ENCODE data around the gene CDIPT. TPM values are rescaled to one million over a fixed set of nuclear protein-coding genes. Genes with fewer than 3 reads are reported as not detected.

CDIPT gene
- total RNA-seq, 4 donors from 2014 or later = 83.4 to 122 (median 108) TPM

DNA sequence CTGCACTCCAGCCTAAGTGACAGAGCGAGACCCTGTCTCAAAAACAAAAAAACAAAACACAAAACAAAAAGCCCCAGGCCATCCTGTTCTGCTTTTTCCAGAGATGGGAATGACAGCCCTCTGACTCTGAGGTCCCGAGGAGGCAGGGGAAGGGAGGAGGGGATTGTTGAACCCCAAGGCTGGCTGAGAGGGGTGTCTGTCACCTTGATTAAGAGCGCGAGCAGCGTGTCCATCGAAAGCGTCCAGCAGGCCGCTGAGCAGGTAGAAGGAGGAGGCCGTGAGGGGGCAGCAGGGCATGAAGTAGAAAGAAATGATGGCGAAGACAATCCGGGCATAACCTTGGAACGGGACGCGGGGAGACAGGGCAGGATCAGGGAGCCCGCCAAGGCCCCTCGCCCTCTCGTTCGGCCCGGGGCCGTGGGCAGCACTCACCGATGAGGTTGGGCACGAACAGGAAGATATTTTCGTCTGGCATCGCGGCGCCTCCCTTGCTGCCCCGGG is 593 bp downstream of the CDIPT start:
- no peak for TF ChIP-seq POLR2A (IDR thresholded peaks at IDR 0.05)
- TF ChIP-seq, protein P1, sequence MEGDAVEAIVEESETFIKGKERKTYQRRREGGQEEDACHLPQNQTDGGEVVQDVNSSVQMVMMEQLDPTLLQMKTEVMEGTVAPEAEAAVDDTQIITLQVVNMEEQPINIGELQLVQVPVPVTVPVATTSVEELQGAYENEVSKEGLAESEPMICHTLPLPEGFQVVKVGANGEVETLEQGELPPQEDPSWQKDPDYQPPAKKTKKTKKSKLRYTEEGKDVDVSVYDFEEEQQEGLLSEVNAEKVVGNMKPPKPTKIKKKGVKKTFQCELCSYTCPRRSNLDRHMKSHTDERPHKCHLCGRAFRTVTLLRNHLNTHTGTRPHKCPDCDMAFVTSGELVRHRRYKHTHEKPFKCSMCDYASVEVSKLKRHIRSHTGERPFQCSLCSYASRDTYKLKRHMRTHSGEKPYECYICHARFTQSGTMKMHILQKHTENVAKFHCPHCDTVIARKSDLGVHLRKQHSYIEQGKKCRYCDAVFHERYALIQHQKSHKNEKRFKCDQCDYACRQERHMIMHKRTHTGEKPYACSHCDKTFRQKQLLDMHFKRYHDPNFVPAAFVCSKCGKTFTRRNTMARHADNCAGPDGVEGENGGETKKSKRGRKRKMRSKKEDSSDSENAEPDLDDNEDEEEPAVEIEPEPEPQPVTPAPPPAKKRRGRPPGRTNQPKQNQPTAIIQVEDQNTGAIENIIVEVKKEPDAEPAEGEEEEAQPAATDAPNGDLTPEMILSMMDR (IDR thresholded peaks at IDR 0.05) = no peak

DNA sequence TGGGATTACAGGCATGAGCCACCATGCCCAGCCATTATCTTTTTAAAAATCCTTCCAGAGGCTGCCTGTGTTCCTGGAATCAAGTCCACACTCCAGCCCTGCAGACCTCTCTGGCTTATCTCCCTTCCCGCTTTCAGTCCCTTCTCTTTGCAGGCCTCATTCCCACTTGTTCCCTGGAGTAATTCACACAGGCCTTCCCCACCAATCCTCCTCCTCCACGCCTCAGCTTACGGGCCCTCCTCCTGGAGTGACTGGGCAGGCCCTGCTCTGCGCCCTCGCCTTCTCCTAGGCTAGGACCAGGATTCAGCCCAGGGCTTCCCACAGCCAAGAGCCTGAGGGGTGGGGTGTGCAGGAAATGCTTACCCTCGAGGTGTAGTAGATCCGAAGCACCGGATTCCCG is 2.8 kb downstream of the CDIPT start:
- WGBS, 2 donors = 91 to 92% methylated on average over 9 of the region's 9 CpGs
- H3K4me3 ChIP-seq (ENCODE audit: low read depth, poor library complexity, severe bottlenecking) = no peak overlapping the region
- intact Hi-C loops (cut with DNase I; ENCODE audit: low total_unique reads) = no loop called here
- TF ChIP-seq POLR2A (IDR thresholded peaks at IDR 0.05) = no peak
- TF ChIP-seq, protein P1 (IDR thresholded peaks at IDR 0.05) = no peak
- no peak for DNase-seq (ENCODE audit: low spot score in 2 of 2)

More for the DNA sequence above, 593 bp downstream of the CDIPT start:
- DNase-seq (ENCODE audit: low spot score in 2 of 2) = no peak
- 1% methylated on average over 25 to 27 of the region's 27 CpGs for WGBS, 2 donors
- H3K4me3 ChIP-seq (ENCODE audit: low read depth, poor library complexity, severe bottlenecking) = peak overlapping the region; percentile 48
- intact Hi-C loops (cut with DNase I; ENCODE audit: low total_unique reads) = no loop called here

GRCh38 chr16:29858974-29859373 is 4.1 kb downstream of the CDIPT start:
- no peak for TF ChIP-seq POLR2A (IDR thresholded peaks at IDR 0.05)
- TF ChIP-seq, protein P1 (IDR thresholded peaks at IDR 0.05) = no peak
- WGBS, 2 donors = 93 to 95% methylated on average over 19 of the region's 19 CpGs
- DNase-seq (ENCODE audit: low spot score in 2 of 2) = no peak
- intact Hi-C loops (cut with DNase I; ENCODE audit: low total_unique reads) = no loop called here
- H3K4me3 ChIP-seq (ENCODE audit: low read depth, poor library complexity, severe bottlenecking) = no peak overlapping the region

- no peak for DNase-seq (ENCODE audit: low spot score in 2 of 2)
- no peak for TF ChIP-seq POLR2A (IDR thresholded peaks at IDR 0.05)
- TF ChIP-seq, protein P1 (IDR thresholded peaks at IDR 0.05) = no peak
- intact Hi-C loops (cut with DNase I; ENCODE audit: low total_unique reads) = no loop called here
- H3K4me3 ChIP-seq (ENCODE audit: low read depth, poor library complexity, severe bottlenecking) = no peak overlapping the region
- 75 to 83% methylated on average over 10 of the region's 10 CpGs for WGBS, 2 donors
Observed at GRCh38 chr16:29858149-29858849, 4.7 kb downstream of the CDIPT start.

- WGBS, 2 donors = 64% methylated on average over 7 of the region's 7 CpGs
- intact Hi-C loops (cut with DNase I; ENCODE audit: low total_unique reads) = no loop called here
- TF ChIP-seq POLR2A (IDR thresholded peaks at IDR 0.05) = no peak
- TF ChIP-seq, protein P1 (IDR thresholded peaks at IDR 0.05) = no peak
- H3K4me3 ChIP-seq (ENCODE audit: low read depth, poor library complexity, severe bottlenecking) = no peak overlapping the region
- DNase-seq (ENCODE audit: low spot score in 2 of 2) = no peak
Observed at GRCh38 chr16:29857133-29857760, 5.8 kb downstream of the CDIPT start.
